GM23338 (cell line): Measurements from ENCODE around the gene CNGA4. TPM values are rescaled to one million over a fixed set of nuclear protein-coding genes. Genes with fewer than 3 reads are reported as not detected.

Source experiments
- ATAC-seq: fragments of 200-7000 bp; cut with Tn5 transposase; 3 replicates; pipeline ENCODE4 v1.9.1; 2020
- DNase-seq: peaks from one replicate; pipeline ENCODE4 v3.0.0-alpha.2; 2015; ENCODE audit warnings: low spot score
- H2AFZ ChIP-seq: fragments of 200-600 bp; sonication (generic); 2 replicates; pipeline ENCODE4 v1.8.0; 2016; ENCODE audit warnings: antibody characterized with exemption, mild to moderate bottlenecking, moderate library complexity
- H3F3A ChIP-seq: fragments of 200-600 bp; sonication (generic); replicated peaks from 2 replicates; pipeline ENCODE4 v1.8.0; 2017; ENCODE audit warnings: antibody characterized with exemption, mixed run types, low read depth
- H3K27ac ChIP-seq: fragments of 200-600 bp; sonication (generic); 2 replicates; pipeline ENCODE4 v1.6.1; 2016; ENCODE audit warnings: low read depth
- H3K27me3 ChIP-seq: fragments of 200-600 bp; sonication (generic); 2 replicates; pipeline ENCODE4 v1.8.0; 2016; ENCODE audit warnings: mild to moderate bottlenecking, mixed run types, moderate library complexity; ENCODE audit not compliant: insufficient read depth
- H3K36me3 ChIP-seq: fragments of 200-600 bp; sonication (generic); 2 replicates; pipeline ENCODE4 v1.8.0; 2016; ENCODE audit warnings: mild to moderate bottlenecking; ENCODE audit not compliant: insufficient read depth
- H3K4me1 ChIP-seq: fragments of 200-600 bp; sonication (generic); 2 replicates; pipeline ENCODE4 v1.8.0; 2016; ENCODE audit warnings: mild to moderate bottlenecking, moderate library complexity; ENCODE audit not compliant: insufficient read depth
- H3K4me2 ChIP-seq: fragments of 200-600 bp; sonication (generic); 2 replicates; pipeline ENCODE4 v1.7.1; 2017; ENCODE audit warnings: mixed run types
- H3K4me3 ChIP-seq: fragments of 200-600 bp; sonication (generic); 2 replicates; pipeline ENCODE4 v1.6.1; 2016; ENCODE audit warnings: mixed run types
- H3K79me2 ChIP-seq: fragments of 200-600 bp; sonication (generic); replicated peaks from 2 replicates; pipeline ENCODE4 v1.8.0; 2017; ENCODE audit warnings: mild to moderate bottlenecking; ENCODE audit not compliant: insufficient read depth
- H3K9me2 ChIP-seq: fragments of 200-600 bp; sonication (generic); 2 replicates; pipeline ENCODE4 v1.8.0; 2017; ENCODE audit not compliant: insufficient read depth
- H4K20me1 ChIP-seq: fragments of 200-600 bp; sonication (generic); replicated peaks from 2 replicates; pipeline ENCODE4 v1.8.0; 2017; ENCODE audit warnings: mild to moderate bottlenecking; ENCODE audit not compliant: insufficient read depth
- H3K27ac Mint-ChIP-seq: 2 replicates; pipeline ENCODE4 v1.8.0; 2020; ENCODE audit warnings: inconsistent platforms, mild to moderate bottlenecking, moderate library complexity, mixed read lengths
- H3K27me3 Mint-ChIP-seq: 3 replicates; pipeline ENCODE4 v1.8.0; 2022; ENCODE audit warnings: low read depth, mild to moderate bottlenecking, moderate library complexity, mixed read lengths, inconsistent platforms; ENCODE audit not compliant: insufficient read depth, poor library complexity
- H3K36me3 Mint-ChIP-seq: 3 replicates; pipeline ENCODE4 v1.8.0; 2021; ENCODE audit warnings: low read depth, mild to moderate bottlenecking, inconsistent platforms, moderate library complexity, mixed read lengths
- H3K4me1 Mint-ChIP-seq: 3 replicates; pipeline ENCODE4 v1.8.0; 2020; ENCODE audit warnings: mild to moderate bottlenecking, inconsistent platforms, mixed read lengths
- H3K4me3 Mint-ChIP-seq: 3 replicates; pipeline ENCODE4 v1.8.0; 2021; ENCODE audit warnings: moderate library complexity, mild to moderate bottlenecking, inconsistent platforms, mixed read lengths
- H3K9me3 Mint-ChIP-seq: 3 replicates; pipeline ENCODE4 v1.8.0; 2020; ENCODE audit warnings: moderate library complexity, mild to moderate bottlenecking, inconsistent platforms, mixed read lengths
- CREB1 ChIP-seq: fragments of 250-450 bp; sonication (Bioruptor Pico); IDR thresholded peaks from 2 replicates; pipeline ENCODE4 v1.5.0; 2020; ENCODE audit warnings: low read depth, mild to moderate bottlenecking, moderate library complexity
- CTCF ChIP-seq, 2 experiments: fragments of 200-600 bp in 1 of 2; sonication (generic) in 1 of 2; conservative IDR thresholded peaks; 2 replicates each; pipeline versions ENCODE4 v1.5.1 to v1.6.1; 2016 to 2017; ENCODE audit warnings: antibody characterized with exemption in 2 of 2, low read depth in 2 of 2, mild to moderate bottlenecking in 2 of 2, moderate library complexity in 1 of 2
- ETS1 ChIP-seq: IDR thresholded peaks from 2 replicates; pipeline ENCODE4 v1.6.1; 2016; ENCODE audit warnings: antibody characterized with exemption
- EZH2 ChIP-seq: fragments of 200-600 bp; sonication (generic); IDR thresholded peaks from one replicate; pipeline ENCODE4 v1.8.0; 2017; ENCODE audit warnings: antibody characterized with exemption, mild to moderate bottlenecking, low read depth; ENCODE audit not compliant: unreplicated experiment
- EZH2phosphoT487 ChIP-seq: fragments of 200-600 bp; sonication (generic); IDR thresholded peaks from one replicate; pipeline ENCODE4 v1.8.1; 2018; ENCODE audit warnings: antibody characterized with exemption; ENCODE audit not compliant: unreplicated experiment
- JUNB ChIP-seq: IDR thresholded peaks from one replicate; pipeline ENCODE4 v1.6.1; 2016; ENCODE audit warnings: antibody characterized with exemption; ENCODE audit not compliant: unreplicated experiment
- NANOG ChIP-seq: IDR thresholded peaks from 2 replicates; pipeline ENCODE4 v1.6.1; 2016; ENCODE audit warnings: antibody characterized with exemption, borderline replicate concordance
- POLR2AphosphoS5 ChIP-seq: IDR thresholded peaks from 2 replicates; pipeline ENCODE4 v1.6.1; 2016; ENCODE audit warnings: antibody characterized with exemption, low read depth
- STAT1 ChIP-seq: IDR thresholded peaks from one replicate; pipeline ENCODE4 v1.6.1; 2016; ENCODE audit warnings: antibody characterized with exemption; ENCODE audit not compliant: unreplicated experiment
- ZNF114 ChIP-seq: fragments of 250-450 bp; sonication (Bioruptor Pico); IDR thresholded peaks from 2 replicates; pipeline ENCODE4 v1.5.0; 2020; ENCODE audit warnings: mild to moderate bottlenecking, moderate library complexity
- ZNF331 ChIP-seq: fragments of 250-450 bp; sonication (Bioruptor Pico); IDR thresholded peaks from 2 replicates; pipeline ENCODE4 v1.5.0; 2020; ENCODE audit warnings: low read depth, mild to moderate bottlenecking, moderate library complexity
- polyA plus RNA-seq: library from polyadenylated mRNA; unstranded; fragments of >200 nt; fragmentation: Nextera tagmentation; extraction: Ambion mirVana; gene quantifications from 2 replicates; pipeline ENCODE4 v1.2.1, GENCODE V29; 2016
- total RNA-seq: library from RNA; depleted of rRNA; stranded (reverse); fragments of >200 nt; shearing (Covaris generic); gene quantifications from 2 replicates; pipeline ENCODE4 v1.2.3, GENCODE V29; 2014
- TF ChIP-seq, protein P1 (sequence below): IDR thresholded peaks from one replicate; pipeline ENCODE4 v1.6.1; 2018; ENCODE audit warnings: antibody characterized with exemption; ENCODE audit not compliant: unreplicated experiment

The CNGA4 gene
- total and polyA plus RNA-seq, 2 experiments from 2014 or later: 0.15 TPM; not detected in 1

GRCh38 chr11:6271598-6271997, 32.7 kb downstream of the CNGA4 start:
- Mint-ChIP-seq H3K4me3 (no peak overlapping the region), H3K27me3 (peaks cover 2% of the 10 kb centered on the region), H3K36me3 (no peaks in the 10 kb centered on the region), H3K4me1 (no peaks in the 10 kb centered on the region; the same call in 2 of the 3 replicates), H3K27ac (no peak overlapping the region), H3K9me3 (no peaks in the 10 kb centered on the region)
- no peaks in the 10 kb centered on the region for H3K4me1 ChIP-seq
- peaks cover 16% of the 10 kb centered on the region; the same call in 1 of the 2 replicates for H3K27me3 ChIP-seq
- H3K4me3 ChIP-seq: no peak overlapping the region
- H3K79me2 ChIP-seq: no peaks in the 10 kb centered on the region
- ATAC-seq (no peak), DNase-seq (no peak)
- no peaks in the 10 kb centered on the region for H4K20me1 ChIP-seq
- no peak overlapping the region for H3K4me2 ChIP-seq
- no peaks in the 10 kb centered on the region for H3F3A ChIP-seq
- TF ChIP-seq CTCF (conservative IDR thresholded peaks at IDR 0.05; ENCODE audit: low read depth in 2 of 2): no peak
- TF ChIP-seq ZNF331 (CRISPR knock-in tag): no peak
- no peak for TF ChIP-seq NANOG
- no peak for TF ChIP-seq EZH2
- no peak for TF ChIP-seq ZNF114 (CRISPR knock-in tag)
- no peak overlapping the region for H2AFZ ChIP-seq
- H3K36me3 ChIP-seq: no peaks in the 10 kb centered on the region
- no peak overlapping the region for H3K27ac ChIP-seq
- H3K9me2 ChIP-seq: no peaks in the 10 kb centered on the region

DNA sequence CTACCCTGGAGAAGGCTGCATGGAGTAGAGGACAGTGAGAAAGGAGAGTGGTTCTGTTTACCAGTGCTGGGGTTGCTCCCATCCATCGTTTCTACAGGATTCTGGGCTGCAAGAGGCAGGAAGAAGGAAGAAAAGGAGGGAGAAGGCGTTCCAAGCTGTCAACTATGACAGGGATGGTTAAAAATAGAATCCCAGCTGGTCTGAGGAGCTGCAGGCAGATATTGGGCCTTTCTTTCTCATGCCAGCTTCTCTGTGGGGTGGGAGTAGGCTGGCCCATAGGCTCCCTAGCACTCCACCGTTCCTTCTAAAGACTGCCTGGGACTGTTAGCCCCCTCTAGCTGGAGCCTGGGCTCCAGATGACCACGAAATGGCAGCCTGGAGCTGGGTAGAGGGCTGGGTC, 34.3 kb downstream of the CNGA4 start:
- ATAC-seq: peak; percentile 30; the same call in 1 of the 3 replicates
- H3K36me3 ChIP-seq: no peaks in the 10 kb centered on the region
- H3K9me2 ChIP-seq: no peaks in the 10 kb centered on the region
- H3K4me1 ChIP-seq: no peaks in the 10 kb centered on the region
- Mint-ChIP-seq H3K27me3 (peaks cover 6% of the 10 kb centered on the region), H3K4me3 (no peak overlapping the region), H3K27ac (no peak overlapping the region), H3K36me3 (no peaks in the 10 kb centered on the region), H3K9me3 (no peaks in the 10 kb centered on the region), H3K4me1 (no peaks in the 10 kb centered on the region; the same call in 2 of the 3 replicates)
- H3K79me2 ChIP-seq: no peaks in the 10 kb centered on the region
- H3K27me3 ChIP-seq: peaks cover 28% of the 10 kb centered on the region; the same call in 1 of the 2 replicates
- no peak for DNase-seq
- no peak overlapping the region for H2AFZ ChIP-seq
- no peaks in the 10 kb centered on the region for H4K20me1 ChIP-seq
- no peak overlapping the region for H3K4me3 ChIP-seq
- H3K4me2 ChIP-seq: no peak overlapping the region
- no peak overlapping the region for H3K27ac ChIP-seq
- no peaks in the 10 kb centered on the region for H3F3A ChIP-seq
- no peak for TF ChIP-seq EZH2
- TF ChIP-seq EZH2phosphoT487: no peak
- no peak for TF ChIP-seq NANOG
- TF ChIP-seq CREB1 (CRISPR knock-in tag): no peak
- TF ChIP-seq ZNF331 (CRISPR knock-in tag): no peak
- no peak for TF ChIP-seq ZNF114 (CRISPR knock-in tag)
- TF ChIP-seq, protein P1, sequence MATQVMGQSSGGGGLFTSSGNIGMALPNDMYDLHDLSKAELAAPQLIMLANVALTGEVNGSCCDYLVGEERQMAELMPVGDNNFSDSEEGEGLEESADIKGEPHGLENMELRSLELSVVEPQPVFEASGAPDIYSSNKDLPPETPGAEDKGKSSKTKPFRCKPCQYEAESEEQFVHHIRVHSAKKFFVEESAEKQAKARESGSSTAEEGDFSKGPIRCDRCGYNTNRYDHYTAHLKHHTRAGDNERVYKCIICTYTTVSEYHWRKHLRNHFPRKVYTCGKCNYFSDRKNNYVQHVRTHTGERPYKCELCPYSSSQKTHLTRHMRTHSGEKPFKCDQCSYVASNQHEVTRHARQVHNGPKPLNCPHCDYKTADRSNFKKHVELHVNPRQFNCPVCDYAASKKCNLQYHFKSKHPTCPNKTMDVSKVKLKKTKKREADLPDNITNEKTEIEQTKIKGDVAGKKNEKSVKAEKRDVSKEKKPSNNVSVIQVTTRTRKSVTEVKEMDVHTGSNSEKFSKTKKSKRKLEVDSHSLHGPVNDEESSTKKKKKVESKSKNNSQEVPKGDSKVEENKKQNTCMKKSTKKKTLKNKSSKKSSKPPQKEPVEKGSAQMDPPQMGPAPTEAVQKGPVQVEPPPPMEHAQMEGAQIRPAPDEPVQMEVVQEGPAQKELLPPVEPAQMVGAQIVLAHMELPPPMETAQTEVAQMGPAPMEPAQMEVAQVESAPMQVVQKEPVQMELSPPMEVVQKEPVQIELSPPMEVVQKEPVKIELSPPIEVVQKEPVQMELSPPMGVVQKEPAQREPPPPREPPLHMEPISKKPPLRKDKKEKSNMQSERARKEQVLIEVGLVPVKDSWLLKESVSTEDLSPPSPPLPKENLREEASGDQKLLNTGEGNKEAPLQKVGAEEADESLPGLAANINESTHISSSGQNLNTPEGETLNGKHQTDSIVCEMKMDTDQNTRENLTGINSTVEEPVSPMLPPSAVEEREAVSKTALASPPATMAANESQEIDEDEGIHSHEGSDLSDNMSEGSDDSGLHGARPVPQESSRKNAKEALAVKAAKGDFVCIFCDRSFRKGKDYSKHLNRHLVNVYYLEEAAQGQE: no peak
- TF ChIP-seq POLR2AphosphoS5: no peak
- TF ChIP-seq JUNB: no peak
- TF ChIP-seq CTCF (conservative IDR thresholded peaks at IDR 0.05; ENCODE audit: low read depth in 2 of 2): no peak
- TF ChIP-seq ETS1: no peak
- TF ChIP-seq STAT1: no peak
